DOHH2 (cell line): Measurements from ENCODE around the gene FASTK.

Experiments
- EZH2phosphoT487 ChIP-seq: fragments of 200-600 bp; sonication (generic); IDR thresholded peaks from 2 replicates; pipeline ENCODE4 v1.6.1; 2017; ENCODE audit warnings: borderline replicate concordance, mild to moderate bottlenecking, antibody characterized with exemption, low read length, moderate library complexity, mixed read lengths
- TF ChIP-seq, protein P1 (sequence below): fragments of 200-600 bp; sonication (generic); IDR thresholded peaks from one replicate; pipeline ENCODE4 v1.5.1; 2014; ENCODE audit warnings: antibody characterized with exemption, mild to moderate bottlenecking, low read depth, low read length; ENCODE audit not compliant: poor library complexity, severe bottlenecking

DNA sequence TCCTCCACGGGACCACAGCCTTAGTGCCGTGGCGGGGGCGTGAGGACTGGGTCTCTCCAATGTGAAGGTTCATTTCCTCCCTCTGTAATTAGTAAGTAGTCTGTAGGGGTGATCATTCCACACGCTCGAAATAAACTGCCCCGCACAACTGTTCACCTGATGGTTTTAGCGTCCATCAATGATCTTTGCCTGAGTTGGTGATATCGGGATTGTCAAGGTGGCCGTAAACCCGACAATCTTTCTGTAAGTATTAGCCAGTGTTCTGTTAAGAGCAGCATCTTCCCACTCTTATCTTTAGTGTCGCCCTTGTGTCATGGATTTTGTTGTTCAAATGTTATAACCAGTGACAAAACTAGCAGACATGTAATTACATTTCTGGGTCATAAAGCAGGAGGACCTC, 23.4 kb upstream of the FASTK start:
- TF ChIP-seq, protein P1, sequence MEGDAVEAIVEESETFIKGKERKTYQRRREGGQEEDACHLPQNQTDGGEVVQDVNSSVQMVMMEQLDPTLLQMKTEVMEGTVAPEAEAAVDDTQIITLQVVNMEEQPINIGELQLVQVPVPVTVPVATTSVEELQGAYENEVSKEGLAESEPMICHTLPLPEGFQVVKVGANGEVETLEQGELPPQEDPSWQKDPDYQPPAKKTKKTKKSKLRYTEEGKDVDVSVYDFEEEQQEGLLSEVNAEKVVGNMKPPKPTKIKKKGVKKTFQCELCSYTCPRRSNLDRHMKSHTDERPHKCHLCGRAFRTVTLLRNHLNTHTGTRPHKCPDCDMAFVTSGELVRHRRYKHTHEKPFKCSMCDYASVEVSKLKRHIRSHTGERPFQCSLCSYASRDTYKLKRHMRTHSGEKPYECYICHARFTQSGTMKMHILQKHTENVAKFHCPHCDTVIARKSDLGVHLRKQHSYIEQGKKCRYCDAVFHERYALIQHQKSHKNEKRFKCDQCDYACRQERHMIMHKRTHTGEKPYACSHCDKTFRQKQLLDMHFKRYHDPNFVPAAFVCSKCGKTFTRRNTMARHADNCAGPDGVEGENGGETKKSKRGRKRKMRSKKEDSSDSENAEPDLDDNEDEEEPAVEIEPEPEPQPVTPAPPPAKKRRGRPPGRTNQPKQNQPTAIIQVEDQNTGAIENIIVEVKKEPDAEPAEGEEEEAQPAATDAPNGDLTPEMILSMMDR: no peak
- TF ChIP-seq EZH2phosphoT487: no peak
